ENCODE measurements around the gene RHOT2.
"Not testable (repeated sequence)": the region's sequence is repeated elsewhere in the genome, so short reads cannot be mapped to it uniquely, and the experiment has no call there.

RHOT2 gene

DNA sequence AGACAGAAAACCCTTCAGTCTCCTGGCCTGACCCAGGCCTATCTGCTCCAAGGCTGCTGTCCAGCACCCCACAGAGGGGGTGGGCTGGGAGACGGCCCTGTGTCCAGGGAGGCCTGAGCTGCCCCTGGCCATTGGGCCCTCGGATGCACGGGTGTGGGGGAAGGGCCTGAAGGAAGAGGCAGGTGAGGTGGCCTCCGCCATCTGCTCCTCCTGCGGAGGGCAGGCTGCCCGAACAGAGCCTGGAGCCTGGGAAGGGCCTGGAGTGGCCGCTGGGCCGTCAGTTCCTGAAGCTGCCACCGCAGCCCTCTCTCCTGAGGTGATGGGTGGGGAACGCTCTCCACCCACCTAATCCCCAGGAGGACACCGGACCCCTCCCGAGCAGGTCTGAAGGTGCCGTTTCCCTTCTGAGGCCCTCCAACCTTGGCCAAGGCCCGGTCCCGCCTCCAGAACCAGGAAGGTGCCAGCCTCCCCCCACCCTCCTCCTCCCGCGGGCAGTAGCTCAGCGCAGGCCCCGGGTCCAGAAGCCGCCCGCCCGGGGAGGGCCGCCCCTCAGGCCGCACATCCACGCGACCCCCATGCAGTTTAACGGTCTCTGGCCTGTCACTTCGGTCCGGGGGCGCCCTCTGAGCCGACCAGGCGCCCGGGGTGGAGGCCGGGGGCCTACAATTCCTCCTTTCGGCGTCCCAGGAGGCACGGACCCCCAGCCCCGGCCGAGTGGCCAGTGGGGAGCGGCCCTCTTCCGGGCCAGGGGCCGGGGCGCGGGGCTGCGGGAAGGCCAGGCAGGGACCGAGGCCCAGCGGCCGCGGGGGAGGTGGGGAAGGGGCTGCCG lies 36.8 kb downstream of the RHOT2 start:
- peaks cover 42 to 68% of the 10 kb centered on the region in 2 donors for H3K27me3 Mint-ChIP-seq

GRCh38 chr16:705431-706188 lies 37.7 kb downstream of the RHOT2 start, which contains the start of gene FBXL16:
TSS of gene FBXL16 (minus strand) at chr16:705801. CDS start at chr16:697405, 8,396 bp downstream.
- Mint-ChIP-seq H3K36me3 (ENCODE audit: insufficient read depth) (peaks cover 9% of the 10 kb centered on the region), H3K4me1 (ENCODE audit: low read depth in 2 of 2) (peaks cover 0 to 7% of the 10 kb centered on the region in 2 donors), H3K27ac (no peak within 1 kb of the TSS), H3K27me3 (peaks cover 42 to 76% of the 10 kb centered on the region in 2 donors), H3K4me3 (peak within 1 kb of the TSS in 1 of 2 donors; percentile 27), H3K9me3 (no peaks in the 10 kb centered on the region)
- DNase-seq (no peak), ATAC-seq (replicated peaks) (peak; percentile 12)

More for the DNA sequence above, 36.8 kb downstream of the RHOT2 start:
- peaks cover 9% of the 10 kb centered on the region for H3K36me3 Mint-ChIP-seq (ENCODE audit: insufficient read depth)
- peaks cover 0 to 7% of the 10 kb centered on the region in 2 donors for H3K4me1 Mint-ChIP-seq (ENCODE audit: low read depth in 2 of 2)
- ATAC-seq (replicated peaks) (no peak), DNase-seq (no peak)
- no peak overlapping the region for H3K27ac Mint-ChIP-seq
- H3K4me3 Mint-ChIP-seq: no peak overlapping the region
- no peaks in the 10 kb centered on the region for H3K9me3 Mint-ChIP-seq

DNA sequence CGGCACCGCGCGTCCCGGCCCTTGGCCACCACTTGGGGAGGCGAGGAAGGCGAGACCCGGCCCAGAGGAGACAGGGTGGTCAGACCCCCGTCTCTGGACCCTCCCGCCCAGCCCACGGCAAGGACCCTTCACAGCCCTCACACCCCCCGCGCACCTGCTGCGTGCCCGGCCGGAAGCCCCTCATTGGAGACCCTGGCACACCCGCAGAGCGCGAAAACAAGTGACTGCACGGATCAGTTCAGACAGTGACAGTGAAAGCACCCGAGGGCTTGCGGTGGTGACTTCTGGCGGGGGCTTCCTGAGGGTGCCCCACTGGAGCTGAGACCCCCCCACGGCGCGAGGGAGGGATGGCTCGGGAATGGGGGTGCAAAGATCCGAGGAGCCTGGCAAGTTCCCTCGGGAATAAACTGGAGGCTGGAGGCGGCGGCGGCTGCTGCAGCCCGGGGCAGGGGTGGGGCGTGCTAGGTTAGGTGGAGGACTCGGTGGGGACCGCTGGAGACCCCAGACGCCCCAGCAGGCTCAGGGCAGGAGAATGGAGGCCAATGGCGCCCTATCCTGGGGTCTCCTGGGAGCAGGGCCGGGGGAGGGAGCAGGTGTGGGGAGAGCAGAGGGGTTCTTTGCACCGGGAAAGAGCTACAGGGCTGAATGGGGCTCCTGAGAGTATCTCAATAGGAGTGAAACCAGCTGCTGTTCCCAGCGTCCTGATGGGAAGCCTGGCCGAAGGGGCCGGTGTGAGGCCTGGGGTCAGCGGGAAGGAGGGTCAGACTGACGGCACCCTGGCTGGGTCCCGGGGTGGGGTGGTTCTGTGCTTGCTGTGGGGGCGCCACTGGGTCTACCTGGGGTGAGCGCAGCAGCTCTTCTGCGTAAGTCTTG lies 38.5 kb downstream of the RHOT2 start:
- H3K36me3 Mint-ChIP-seq (ENCODE audit: insufficient read depth): peaks cover 9% of the 10 kb centered on the region
- H3K4me1 Mint-ChIP-seq (ENCODE audit: low read depth in 2 of 2): peaks cover 0 to 5% of the 10 kb centered on the region in 2 donors
- no peak overlapping the region for H3K27ac Mint-ChIP-seq
- peaks cover 42 to 81% of the 10 kb centered on the region in 2 donors for H3K27me3 Mint-ChIP-seq
- ATAC-seq (replicated peaks): no peak
- no peak for DNase-seq
- H3K9me3 Mint-ChIP-seq: no peaks in the 10 kb centered on the region
- H3K4me3 Mint-ChIP-seq: peak overlapping the region in 1 of 2 donors; percentile 27

DNA sequence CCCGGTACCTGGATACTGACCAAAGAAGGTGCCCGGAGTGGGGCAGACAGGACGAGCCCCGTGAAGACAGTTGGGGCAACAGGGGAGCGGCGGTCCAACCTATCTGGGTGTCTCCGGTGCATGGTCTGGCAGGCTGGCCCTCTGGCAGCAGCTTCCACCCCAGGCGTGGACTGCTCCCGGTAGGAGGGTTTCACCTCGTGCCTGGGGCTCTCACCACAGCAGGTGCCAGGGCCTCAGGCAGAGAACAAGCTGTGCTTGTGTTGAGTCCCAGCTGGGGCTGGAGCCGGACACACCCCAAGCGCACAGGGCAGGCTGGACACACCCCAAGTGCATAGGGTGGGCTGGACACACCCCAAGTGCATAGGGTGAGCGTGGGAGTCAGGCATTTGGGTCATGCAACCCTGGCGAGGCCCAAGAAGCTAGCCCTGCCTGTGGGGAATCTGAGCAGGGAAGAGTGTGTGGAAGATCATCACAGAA lies 39.2 kb downstream of the RHOT2 start:
- no peak for ATAC-seq (replicated peaks)
- DNase-seq: no peak
- no peak overlapping the region for H3K27ac Mint-ChIP-seq
- peaks cover 38 to 75% of the 10 kb centered on the region in 2 donors for H3K27me3 Mint-ChIP-seq
- H3K4me1 Mint-ChIP-seq (ENCODE audit: low read depth in 2 of 2): peaks cover 0 to 5% of the 10 kb centered on the region in 2 donors
- H3K9me3 Mint-ChIP-seq: no peaks in the 10 kb centered on the region
- H3K36me3 Mint-ChIP-seq (ENCODE audit: insufficient read depth): peaks cover 9% of the 10 kb centered on the region
- H3K4me3 Mint-ChIP-seq: peak overlapping the region in 1 of 2 donors; percentile 27

GRCh38 chr16:708019-708418 lies 40.1 kb downstream of the RHOT2 start:
- Mint-ChIP-seq H3K27me3 (peaks cover 29 to 65% of the 10 kb centered on the region in 2 donors), H3K27ac (no peak overlapping the region), H3K36me3 (ENCODE audit: insufficient read depth) (peaks cover 6% of the 10 kb centered on the region), H3K4me1 (ENCODE audit: low read depth in 2 of 2) (peaks cover 0 to 9% of the 10 kb centered on the region in 2 donors), H3K4me3 (no peak overlapping the region), H3K9me3 (no peaks in the 10 kb centered on the region)
- ATAC-seq (replicated peaks): no peak
- DNase-seq: no peak

GRCh38 chr16:708959-709358 lies 41.0 kb downstream of the RHOT2 start:
- H3K36me3 Mint-ChIP-seq (ENCODE audit: insufficient read depth): peaks cover 6% of the 10 kb centered on the region
- H3K27me3 Mint-ChIP-seq: peaks cover 28 to 62% of the 10 kb centered on the region in 2 donors

DNA sequence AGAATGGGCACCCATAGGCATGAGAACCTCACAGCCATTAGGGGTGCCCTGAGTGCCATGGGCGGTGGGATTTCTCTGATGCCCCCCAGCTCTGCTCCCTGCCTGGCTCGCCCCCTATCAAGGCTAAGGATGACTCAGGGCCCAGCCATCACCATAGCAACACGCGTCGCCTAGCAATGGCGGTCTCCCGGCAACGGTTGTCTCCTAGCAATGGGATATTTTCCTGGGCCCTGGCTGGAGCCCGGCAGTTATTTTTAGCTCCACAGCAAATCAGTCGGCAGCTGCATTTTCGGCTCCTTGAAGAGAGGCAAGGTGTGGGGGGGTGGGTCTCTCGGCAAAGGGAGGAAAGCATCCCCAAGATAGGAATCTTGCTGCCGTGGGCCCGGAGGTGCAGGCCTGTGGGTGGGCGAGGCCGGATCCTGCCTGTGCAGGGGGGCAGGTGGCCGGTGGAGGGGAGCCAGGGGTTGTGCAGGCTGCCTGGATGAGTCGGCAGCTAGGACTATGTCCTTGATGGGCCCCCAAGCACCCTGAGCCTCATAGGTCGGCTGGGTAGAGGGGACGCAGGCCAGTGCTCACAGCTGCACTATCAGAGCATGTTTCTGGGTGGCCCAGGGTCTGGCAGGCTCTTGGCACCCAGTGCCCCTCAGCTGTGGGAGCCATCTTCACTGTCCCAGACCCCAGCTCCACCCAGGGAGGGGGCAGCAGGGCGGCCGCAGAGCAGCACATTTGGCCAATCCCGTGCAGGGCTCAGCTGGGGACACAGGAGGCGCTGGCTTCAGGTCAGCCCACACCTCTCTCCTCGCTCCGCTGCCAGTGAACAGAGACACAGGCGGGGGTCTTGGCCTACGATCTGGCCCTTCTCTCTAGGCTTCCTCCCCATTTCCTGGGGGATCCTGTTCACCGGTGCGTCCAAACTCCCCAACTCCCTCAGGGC lies 41.9 kb downstream of the RHOT2 start:
- no peak overlapping the region for H3K27ac Mint-ChIP-seq
- H3K4me3 Mint-ChIP-seq: no peak overlapping the region
- peaks cover 0 to 9% of the 10 kb centered on the region in 2 donors for H3K4me1 Mint-ChIP-seq (ENCODE audit: low read depth in 2 of 2)
- ATAC-seq (replicated peaks) (no peak), DNase-seq (no peak)
- H3K27me3 Mint-ChIP-seq: peaks cover 28 to 54% of the 10 kb centered on the region in 2 donors
- no peaks in the 10 kb centered on the region for H3K9me3 Mint-ChIP-seq
- H3K36me3 Mint-ChIP-seq (ENCODE audit: insufficient read depth): peaks cover 2% of the 10 kb centered on the region

More at GRCh38 chr16:708959-709358, 41.0 kb downstream of the RHOT2 start:
- Mint-ChIP-seq H3K4me1 (ENCODE audit: low read depth in 2 of 2) (peaks cover 0 to 9% of the 10 kb centered on the region in 2 donors), H3K9me3 (no peaks in the 10 kb centered on the region), H3K4me3 (no peak overlapping the region), H3K27ac (no peak overlapping the region)
- DNase-seq (no peak), ATAC-seq (replicated peaks) (no peak)

DNA sequence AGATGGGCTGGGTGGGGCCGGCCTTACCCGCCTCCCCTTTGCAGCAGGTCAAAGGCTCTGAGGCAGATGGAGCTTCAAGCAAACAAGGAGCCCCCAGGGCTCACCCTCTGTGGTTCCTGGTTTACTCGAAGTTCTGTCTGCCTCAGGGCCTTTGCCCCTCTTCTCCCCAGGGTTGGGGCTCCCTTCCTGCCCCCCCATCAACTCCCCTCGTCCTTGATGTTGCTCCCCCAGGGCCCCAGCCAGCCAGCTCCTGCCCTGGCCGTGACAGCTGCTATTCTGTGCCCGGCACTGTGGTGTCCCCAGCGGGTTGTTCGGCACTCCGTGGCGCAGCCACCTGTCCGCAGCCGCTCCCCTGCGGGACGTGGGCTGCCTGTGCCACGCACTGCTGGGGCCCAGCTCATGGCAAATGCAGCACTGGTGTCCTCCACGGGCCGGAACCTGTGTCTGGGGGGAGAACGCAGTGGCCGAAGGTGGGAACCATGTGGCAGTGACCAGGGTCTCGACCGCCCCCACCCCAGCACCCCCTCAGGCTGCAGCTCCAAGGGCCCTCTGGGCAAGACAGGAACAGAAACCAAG lies 42.7 kb downstream of the RHOT2 start:
- H3K4me1 Mint-ChIP-seq (ENCODE audit: low read depth in 2 of 2): peaks cover 0 to 9% of the 10 kb centered on the region in 2 donors
- peaks cover 28 to 54% of the 10 kb centered on the region in 2 donors for H3K27me3 Mint-ChIP-seq
- H3K9me3 Mint-ChIP-seq: no peaks in the 10 kb centered on the region
- no peak for DNase-seq
- peaks cover 2% of the 10 kb centered on the region for H3K36me3 Mint-ChIP-seq (ENCODE audit: insufficient read depth)
- no peak overlapping the region for H3K4me3 Mint-ChIP-seq
- ATAC-seq (replicated peaks): no peak
- no peak overlapping the region for H3K27ac Mint-ChIP-seq

- ATAC-seq (replicated peaks) (no peak), DNase-seq (no peak)
- Mint-ChIP-seq H3K36me3 (ENCODE audit: insufficient read depth) (peaks cover 2% of the 10 kb centered on the region), H3K4me3 (no peak overlapping the region), H3K4me1 (ENCODE audit: low read depth in 2 of 2) (peaks cover 0 to 9% of the 10 kb centered on the region in 2 donors), H3K27ac (no peak overlapping the region), H3K9me3 (no peaks in the 10 kb centered on the region), H3K27me3 (peaks cover 28 to 55% of the 10 kb centered on the region in 2 donors)
These were observed 43.2 kb downstream of the RHOT2 start for GRCh38 chr16:711084-711483.

DNA sequence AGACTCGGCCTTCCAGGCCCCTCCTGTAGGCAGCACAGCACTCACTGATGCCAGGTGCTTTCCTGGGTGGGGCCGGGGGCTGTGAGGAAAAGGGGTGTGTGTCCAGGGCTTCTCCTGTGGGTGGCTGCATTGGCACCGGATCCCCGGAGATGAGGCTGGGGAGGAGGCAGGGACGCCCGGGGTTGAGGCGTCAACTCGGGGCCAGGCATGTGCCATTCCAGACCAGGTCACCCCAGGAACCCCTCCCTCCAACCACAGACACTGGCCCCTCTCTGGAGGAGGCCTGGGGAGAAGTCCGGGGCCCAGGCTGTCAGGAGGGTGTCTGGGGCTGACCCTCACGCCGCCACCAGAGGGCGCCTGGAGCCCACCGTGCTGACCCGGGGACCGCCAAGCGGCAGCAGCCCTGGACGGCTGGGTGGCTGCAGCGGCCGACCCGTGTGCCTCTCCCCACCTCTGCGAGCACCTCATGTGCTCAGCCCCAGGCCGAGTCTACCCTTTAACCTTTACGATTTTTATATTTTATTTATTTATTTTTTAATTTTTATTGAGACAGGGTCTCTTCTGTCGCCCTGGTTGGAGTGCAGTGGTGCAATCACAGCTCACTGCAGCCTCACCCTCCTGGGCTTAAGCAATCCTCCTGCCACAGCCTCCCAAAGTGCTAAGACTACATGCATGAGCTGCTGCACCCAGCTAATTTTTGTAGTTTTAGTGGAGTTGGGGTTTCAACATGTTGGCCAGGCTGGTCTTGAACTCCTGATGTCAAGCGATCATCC lies 43.8 kb downstream of the RHOT2 start:
- DNase-seq: peak; percentile 79 to 84 (median 81)
- H3K9me3 Mint-ChIP-seq: no peaks in the 10 kb centered on the region
- no peak overlapping the region for H3K4me3 Mint-ChIP-seq
- peaks cover 2% of the 10 kb centered on the region for H3K36me3 Mint-ChIP-seq (ENCODE audit: insufficient read depth)
- H3K27me3 Mint-ChIP-seq: peaks cover 23 to 55% of the 10 kb centered on the region in 2 donors
- peaks cover 4 to 7% of the 10 kb centered on the region in 2 donors for H3K4me1 Mint-ChIP-seq (ENCODE audit: low read depth in 2 of 2)
- ATAC-seq (replicated peaks): peak; percentile 66
- H3K27ac Mint-ChIP-seq: no peak overlapping the region

DNA sequence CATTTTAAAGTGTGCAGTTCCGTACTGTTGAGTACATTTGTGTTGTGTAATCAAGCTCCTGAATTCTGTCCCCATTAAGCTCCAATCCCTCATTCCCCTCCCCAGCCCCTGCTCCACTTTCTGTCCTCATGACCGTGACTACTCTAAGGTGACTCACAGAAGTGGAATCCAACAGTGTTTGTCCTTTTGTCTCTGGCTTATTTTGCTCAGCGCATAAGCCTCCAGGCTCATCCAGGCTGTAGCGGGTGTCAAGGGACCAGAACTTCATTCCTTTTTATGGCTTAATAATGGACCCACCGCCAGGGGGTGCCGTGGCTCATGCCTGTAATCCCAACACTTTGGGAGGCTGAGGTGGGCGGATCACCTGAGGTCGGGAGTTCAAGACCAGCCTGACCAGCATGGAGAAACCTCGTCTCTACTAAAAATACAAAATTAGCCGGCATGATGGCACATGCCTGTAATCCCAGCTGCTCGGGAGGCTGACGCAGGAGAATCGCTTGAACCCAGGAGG lies 44.9 kb downstream of the RHOT2 start:
- H3K9me3 Mint-ChIP-seq; DNase-seq; H3K36me3 Mint-ChIP-seq (ENCODE audit: insufficient read depth); ATAC-seq (replicated peaks); H3K27ac Mint-ChIP-seq; H3K4me3 Mint-ChIP-seq; H3K4me1 Mint-ChIP-seq (ENCODE audit: low read depth in 2 of 2): not testable (repeated sequence)
- H3K27me3 Mint-ChIP-seq: peaks cover 19 to 45% of the 10 kb centered on the region in 2 donors

All from effector memory CD8-positive, alpha-beta T cell (primary cell).